Thoracic aorta (tissue), 2 donors: ENCODE measurements around the gene LONRF2. TPM values are rescaled to one million over a fixed set of nuclear protein-coding genes. Genes with fewer than 3 reads are reported as not detected.

Experiments used
- ATAC-seq: fragments of 150-250 bp; one replicate; pipeline ENCODE4 v1.8.0; 2017; ENCODE audit warnings: low read depth; ENCODE audit not compliant: insufficient number of reproducible peaks, low FRiP score
- DNase-seq: peaks from one replicate; pipeline ENCODE4 v3.0.0-alpha.2; 2020; ENCODE audit warnings: low spot score
- H3K27ac ChIP-seq, 2 donors: fragments of 200-600 bp; sonication (generic); 1 replicate in 1 of 2; 2 replicates in 1 of 2; pipeline ENCODE4 v1.5.1; 2016; ENCODE audit warnings: mild to moderate bottlenecking in 2 of 2, moderate library complexity in 2 of 2
- H3K27me3 ChIP-seq: fragments of 200-600 bp; sonication (generic); replicated peaks from 2 replicates; pipeline ENCODE4 v1.6.0; 2016; ENCODE audit warnings: mild to moderate bottlenecking; ENCODE audit not compliant: insufficient read depth
- H3K36me3 ChIP-seq: fragments of 200-600 bp; sonication (generic); one replicate; pipeline ENCODE4 v1.5.1; 2016
- H3K4me1 ChIP-seq, 2 donors: fragments of 200-600 bp; sonication (generic); 1 replicate in 1 of 2; 2 replicates in 1 of 2; pipeline versions ENCODE4 v1.5.1 to v1.6.0; 2016; ENCODE audit warnings: low read depth in 2 of 2, mild to moderate bottlenecking in 1 of 2; ENCODE audit not compliant: control insufficient read depth in 1 of 2
- H3K4me3 ChIP-seq: fragments of 200-600 bp; sonication (generic); 2 replicates; pipeline ENCODE4 v1.5.1; 2016; ENCODE audit warnings: mild to moderate bottlenecking
- H3K9me3 ChIP-seq: fragments of 200-600 bp; sonication (generic); 2 replicates; pipeline ENCODE4 v1.5.1; 2016
- total RNA-seq, 2 donors: library from RNA; depleted of rRNA; stranded (reverse); fragments of >200 nt; gene quantifications; one replicate each; pipeline versions ENCODE4 v1.1.0 to v1.2.3, GENCODE V29; 2016
- TF ChIP-seq, protein P1 (sequence below): fragments of 200-600 bp; sonication (generic); IDR thresholded peaks from one replicate; pipeline ENCODE4 v1.5.1; 2019; ENCODE audit warnings: antibody characterized with exemption

The LONRF2 gene
- total RNA-seq, 2 donors from 2014 or later, result 7.0 to 17.4 TPM

DNA sequence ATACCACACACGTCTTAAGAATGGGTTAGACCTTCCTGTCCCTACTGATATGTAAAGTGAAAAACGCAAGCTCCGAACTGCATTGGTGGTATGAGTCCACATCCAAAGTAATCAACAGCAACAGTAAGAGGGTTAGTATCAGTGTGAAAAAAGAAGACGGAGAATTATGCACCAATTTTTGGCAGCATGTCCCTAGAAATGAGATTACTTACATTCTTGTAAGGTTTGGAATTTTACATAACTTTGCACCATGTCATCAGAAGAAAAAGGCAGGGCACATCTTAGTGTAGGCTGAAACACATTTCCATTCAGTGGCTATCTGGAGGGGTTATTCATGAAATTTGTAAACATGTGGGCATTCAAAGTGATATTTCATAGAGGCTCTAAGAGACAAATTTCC is 88.2 kb downstream of the LONRF2 start:
- TF ChIP-seq, protein P1, sequence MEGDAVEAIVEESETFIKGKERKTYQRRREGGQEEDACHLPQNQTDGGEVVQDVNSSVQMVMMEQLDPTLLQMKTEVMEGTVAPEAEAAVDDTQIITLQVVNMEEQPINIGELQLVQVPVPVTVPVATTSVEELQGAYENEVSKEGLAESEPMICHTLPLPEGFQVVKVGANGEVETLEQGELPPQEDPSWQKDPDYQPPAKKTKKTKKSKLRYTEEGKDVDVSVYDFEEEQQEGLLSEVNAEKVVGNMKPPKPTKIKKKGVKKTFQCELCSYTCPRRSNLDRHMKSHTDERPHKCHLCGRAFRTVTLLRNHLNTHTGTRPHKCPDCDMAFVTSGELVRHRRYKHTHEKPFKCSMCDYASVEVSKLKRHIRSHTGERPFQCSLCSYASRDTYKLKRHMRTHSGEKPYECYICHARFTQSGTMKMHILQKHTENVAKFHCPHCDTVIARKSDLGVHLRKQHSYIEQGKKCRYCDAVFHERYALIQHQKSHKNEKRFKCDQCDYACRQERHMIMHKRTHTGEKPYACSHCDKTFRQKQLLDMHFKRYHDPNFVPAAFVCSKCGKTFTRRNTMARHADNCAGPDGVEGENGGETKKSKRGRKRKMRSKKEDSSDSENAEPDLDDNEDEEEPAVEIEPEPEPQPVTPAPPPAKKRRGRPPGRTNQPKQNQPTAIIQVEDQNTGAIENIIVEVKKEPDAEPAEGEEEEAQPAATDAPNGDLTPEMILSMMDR, result no peak
- no peak overlapping the region for H3K27ac ChIP-seq
- no peaks in the 10 kb centered on the region for H3K4me1 ChIP-seq
- no peak overlapping the region for H3K4me3 ChIP-seq
- DNase-seq, result no peak
- H3K27me3 ChIP-seq, result no peaks in the 10 kb centered on the region
- no peaks in the 10 kb centered on the region for H3K36me3 ChIP-seq
- H3K9me3 ChIP-seq, result no peaks in the 10 kb centered on the region
- no peak for ATAC-seq

DNA sequence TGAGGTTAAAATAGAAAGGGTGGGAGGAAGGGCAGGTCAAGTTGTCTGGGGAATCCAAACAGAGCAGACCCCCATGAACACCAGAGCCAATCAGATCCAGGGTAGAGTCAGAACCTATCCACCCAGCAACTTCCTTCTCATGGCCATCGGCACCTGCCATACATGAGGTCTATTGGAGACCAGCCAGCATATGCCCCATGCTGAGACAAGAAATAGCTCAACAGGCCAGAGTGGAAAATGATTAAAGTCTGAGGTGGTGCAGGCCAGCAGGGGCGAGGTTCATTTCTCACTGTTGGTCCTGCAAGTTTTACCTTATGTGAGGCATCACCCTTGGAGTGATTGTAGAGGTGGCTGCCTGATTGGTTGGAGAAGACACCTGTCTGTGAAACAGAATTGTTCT is 89.2 kb downstream of the LONRF2 start:
- DNase-seq (no peak), ATAC-seq (no peak)
- H3K4me1 ChIP-seq, result no peaks in the 10 kb centered on the region
- TF ChIP-seq, protein P1, result no peak
- H3K9me3 ChIP-seq, result no peaks in the 10 kb centered on the region
- H3K4me3 ChIP-seq, result no peak overlapping the region
- H3K27ac ChIP-seq, result no peak overlapping the region
- H3K36me3 ChIP-seq, result no peaks in the 10 kb centered on the region
- no peaks in the 10 kb centered on the region for H3K27me3 ChIP-seq

DNA sequence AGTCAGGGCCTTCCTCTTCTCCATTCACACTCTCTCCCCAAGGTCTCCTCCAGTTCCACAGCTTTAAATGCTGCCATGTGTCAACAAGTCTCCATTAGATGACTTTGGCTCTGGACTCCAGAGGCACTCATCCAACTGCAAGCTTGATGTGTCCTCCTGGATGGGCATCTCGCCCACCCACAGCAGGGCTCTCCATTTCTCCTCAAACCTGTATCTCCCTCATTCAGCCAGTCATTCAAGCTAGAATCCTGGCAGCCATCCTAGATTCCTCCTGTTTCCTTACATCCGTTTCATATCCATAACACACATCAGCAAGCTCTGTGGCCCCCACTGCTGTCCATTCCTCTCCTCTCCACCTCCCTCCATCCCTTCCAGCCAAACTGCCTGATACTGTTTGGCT is 91.5 kb downstream of the LONRF2 start:
- H3K27me3 ChIP-seq, result no peaks in the 10 kb centered on the region
- H3K4me1 ChIP-seq, result no peaks in the 10 kb centered on the region
- H3K4me3 ChIP-seq, result no peak overlapping the region
- ATAC-seq, result no peak
- no peak for DNase-seq
- no peaks in the 10 kb centered on the region for H3K36me3 ChIP-seq
- H3K27ac ChIP-seq, result no peak overlapping the region
- no peaks in the 10 kb centered on the region for H3K9me3 ChIP-seq
- TF ChIP-seq, protein P1, result no peak

DNA sequence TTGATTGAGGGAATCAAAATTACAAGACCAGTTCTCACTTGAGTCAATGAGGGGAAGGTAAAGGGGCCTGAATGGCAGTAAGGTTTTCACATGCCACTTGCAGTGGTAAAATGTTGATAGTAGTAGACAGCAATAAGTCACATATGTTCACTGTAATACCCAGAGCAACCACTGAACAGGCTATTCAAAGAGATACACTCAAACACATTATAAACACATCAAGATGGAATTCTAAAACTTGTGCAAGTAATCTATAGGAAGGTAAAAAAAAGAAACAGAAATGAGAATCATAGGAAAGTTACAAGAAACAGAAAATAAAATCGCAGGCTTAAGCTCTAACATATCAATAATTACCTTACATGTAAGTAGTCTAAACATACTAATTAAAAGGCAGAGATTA is 93.3 kb downstream of the LONRF2 start:
- Histone ChIP-seq H3K4me1 (no peaks in the 10 kb centered on the region), H3K4me3 (no peak overlapping the region), H3K36me3 (no peaks in the 10 kb centered on the region), H3K9me3 (no peaks in the 10 kb centered on the region), H3K27ac (no peak overlapping the region), H3K27me3 (no peaks in the 10 kb centered on the region)
- no peak for DNase-seq
- no peak for ATAC-seq
- TF ChIP-seq, protein P1, result no peak

DNA sequence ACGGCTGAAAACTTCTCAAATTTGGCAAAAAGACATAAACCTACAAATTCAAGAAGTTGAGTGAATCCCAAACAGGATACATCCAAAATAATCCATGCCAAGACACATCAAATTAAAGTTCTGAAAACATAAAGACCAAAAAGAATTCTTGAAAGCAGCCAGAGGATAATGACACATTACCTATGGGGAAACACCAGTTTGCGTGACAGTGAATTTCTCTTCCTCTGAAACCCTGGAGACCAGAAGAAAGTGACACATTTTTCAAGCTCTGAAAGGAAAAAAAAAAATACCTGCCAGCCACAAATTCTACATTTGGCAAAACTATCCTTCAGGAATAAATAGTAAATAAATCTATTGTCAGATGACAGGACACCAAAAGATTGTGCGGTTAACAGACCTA is 93.9 kb downstream of the LONRF2 start:
- DNase-seq (no peak), ATAC-seq (no peak)
- Histone ChIP-seq H3K36me3 (no peaks in the 10 kb centered on the region), H3K27ac (no peak overlapping the region), H3K4me3 (no peak overlapping the region), H3K4me1 (no peaks in the 10 kb centered on the region), H3K9me3 (no peaks in the 10 kb centered on the region), H3K27me3 (no peaks in the 10 kb centered on the region)
- TF ChIP-seq, protein P1, result no peak
